HT1080 (cell line): ENCODE measurements around the gene MTMR12. TPM values are rescaled to one million over a fixed set of nuclear protein-coding genes. Genes with fewer than 3 reads are reported as not detected.
"Not testable (repeated sequence)": the region's sequence is repeated elsewhere in the genome, so short reads cannot be mapped to it uniquely, and the experiment has no call there.

Experiments used
- DNase-seq: peaks from one replicate; pipeline ENCODE4 v3.0.0-alpha.2; 2015; ENCODE audit warnings: low read depth
- total RNA-seq: library from RNA; depleted of rRNA; stranded (reverse); fragments of >200 nt; shearing (Covaris generic); gene quantifications from 2 replicates; pipeline ENCODE4 v1.2.3, GENCODE V29; 2014

Gene MTMR12
- total RNA-seq, 1 experiment from 2014 or later: 16.0 TPM

GRCh38 chr5:32233220-32233695, 79.5 kb downstream of the MTMR12 start:
- no peak for DNase-seq

GRCh38 chr5:32232441-32233219, 80.1 kb downstream of the MTMR12 start:
- peak; percentile 46 for DNase-seq

GRCh38 chr5:32231929-32232328, 80.8 kb downstream of the MTMR12 start:
- no peak for DNase-seq

- DNase-seq: no peak
Observed at GRCh38 chr5:32231241-32231640, 81.5 kb downstream of the MTMR12 start.

- DNase-seq: no peak
Observed at GRCh38 chr5:32230356-32231099, 82.2 kb downstream of the MTMR12 start.

GRCh38 chr5:32229586-32229985, 83.2 kb downstream of the MTMR12 start:
- no peak for DNase-seq

DNA sequence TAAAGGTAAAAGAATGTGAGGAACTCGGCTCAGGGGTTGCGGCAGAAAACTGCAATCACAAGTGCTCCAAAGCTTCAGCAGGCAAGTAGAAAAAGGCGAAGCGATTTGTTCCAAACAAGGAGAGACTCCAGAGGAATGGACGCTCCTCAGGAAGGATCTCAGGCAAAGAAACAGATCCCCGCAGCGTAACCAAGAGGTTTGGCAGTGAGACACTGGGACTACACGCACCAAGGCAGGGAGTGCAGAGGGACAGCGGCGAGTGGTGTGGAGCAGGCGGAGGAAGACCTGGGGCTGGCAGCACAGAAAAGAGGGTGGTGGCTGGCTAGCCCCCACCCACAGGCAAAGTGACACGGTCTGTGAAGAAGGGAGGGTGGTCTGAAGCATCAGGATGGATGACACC, 83.9 kb downstream of the MTMR12 start:
- no peak for DNase-seq

- no peak for DNase-seq
Observed at GRCh38 chr5:32225445-32225844, 87.3 kb downstream of the MTMR12 start.

DNA sequence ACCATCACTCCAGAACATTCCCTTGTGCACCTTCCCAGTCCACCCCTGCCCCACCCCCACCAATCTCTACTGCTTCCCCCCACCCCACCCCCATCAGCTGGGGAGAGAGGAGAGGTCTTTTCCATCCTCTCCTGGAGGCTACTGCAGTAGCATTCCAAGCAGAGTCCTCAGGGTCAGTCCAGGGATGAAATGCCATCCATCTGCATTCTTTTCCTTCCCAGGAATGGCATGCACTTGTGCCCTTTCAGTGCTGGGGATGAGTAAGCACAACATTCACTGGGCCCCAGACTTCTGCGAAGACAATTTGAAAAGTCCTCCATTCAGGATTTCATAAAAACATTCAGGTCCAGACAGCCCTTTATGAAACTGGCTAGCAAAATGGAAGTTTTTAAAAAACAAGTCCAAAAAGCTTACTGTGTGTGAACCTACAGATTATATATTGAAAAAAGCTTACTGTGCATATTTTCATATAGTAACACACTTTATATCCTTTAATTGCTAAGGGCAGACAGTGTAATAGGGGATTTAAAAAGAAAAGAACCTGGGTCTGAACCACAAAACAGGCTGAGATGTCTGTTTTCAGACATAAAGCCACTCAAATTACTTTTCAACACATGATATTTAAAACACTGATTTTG, 88.6 kb downstream of the MTMR12 start:
- peak; percentile 51 for DNase-seq

DNA sequence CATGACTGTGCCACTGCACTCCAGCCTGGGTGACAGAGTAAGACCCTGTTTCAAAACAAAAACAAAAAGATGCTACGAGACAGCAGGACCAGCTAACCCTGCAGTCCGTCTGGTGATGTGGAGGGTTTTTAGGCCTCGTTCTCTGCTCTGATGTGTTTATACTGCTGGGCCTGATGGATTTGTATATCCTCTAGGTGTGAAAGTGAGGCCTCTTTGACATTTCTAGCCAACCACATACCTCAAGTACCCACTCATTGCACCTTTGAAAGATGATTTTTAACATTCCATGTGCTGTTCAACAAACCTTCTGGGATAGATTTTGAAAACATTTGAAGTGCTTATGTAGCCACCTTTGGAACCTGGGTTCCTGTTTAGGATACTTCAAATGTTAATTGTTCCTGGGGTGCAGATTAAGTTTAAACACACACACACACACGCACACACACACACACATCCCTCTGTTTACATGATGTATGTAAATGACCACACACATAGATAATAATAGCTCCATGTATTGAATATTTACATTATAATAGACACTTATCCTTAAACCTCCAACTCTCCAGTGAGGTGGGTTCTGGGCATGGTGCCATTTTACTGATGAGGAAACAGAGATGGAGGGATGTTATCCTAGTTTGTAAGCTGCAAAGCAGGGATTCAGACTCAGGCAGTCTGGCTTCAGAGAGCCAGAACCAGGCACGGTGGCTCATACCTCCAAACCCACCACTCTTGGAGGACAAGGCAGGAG, 89.8 kb downstream of the MTMR12 start:
- DNase-seq: no peak

DNA sequence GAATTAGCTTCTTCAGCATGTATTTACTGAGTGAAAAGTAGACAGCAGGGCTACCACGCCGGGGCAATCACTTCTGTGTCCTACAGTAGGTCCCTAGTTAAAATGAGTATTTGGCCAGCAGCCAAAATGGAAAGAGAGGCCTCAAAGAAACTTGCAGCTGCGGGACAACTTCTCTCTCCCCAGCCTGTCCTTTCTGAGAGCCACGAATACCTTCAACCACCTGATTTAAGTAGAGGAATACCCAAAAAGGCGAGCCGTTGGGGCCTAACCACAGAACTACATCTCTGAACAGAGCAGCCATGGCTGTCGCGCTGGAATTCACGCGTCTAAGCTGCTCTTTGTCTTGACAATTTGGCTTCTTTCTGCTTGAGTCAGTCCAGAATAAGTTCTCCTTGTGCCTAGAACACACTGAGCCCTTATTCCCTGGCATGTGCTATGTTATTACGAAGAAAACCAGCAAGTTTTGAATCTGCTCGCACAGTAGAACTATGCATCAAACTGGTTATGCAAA, 94.8 kb downstream of the MTMR12 start:
- no peak for DNase-seq

DNA sequence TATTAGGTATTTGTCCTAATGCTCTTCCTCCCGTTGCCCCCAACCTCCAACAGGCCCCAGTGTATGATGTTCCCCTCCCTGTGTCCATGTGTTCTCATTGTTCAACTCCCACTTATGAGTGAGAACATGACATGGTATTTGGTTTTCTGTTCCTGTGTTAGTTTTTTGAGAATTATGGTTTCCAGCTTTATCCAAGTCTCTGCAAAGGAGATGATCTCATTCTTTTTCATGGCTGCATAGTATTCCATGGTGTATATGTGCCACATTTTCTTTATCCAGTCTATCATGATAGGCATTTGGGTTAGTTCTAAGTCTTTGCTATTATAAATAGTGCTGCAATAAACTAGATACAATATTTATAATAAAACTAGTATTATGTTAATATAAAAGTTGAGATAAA, 98.4 kb downstream of the MTMR12 start:
- not testable (repeated sequence) for DNase-seq

- DNase-seq: no peak
Observed at GRCh38 chr5:32210151-32210550, 102.6 kb downstream of the MTMR12 start.

DNA sequence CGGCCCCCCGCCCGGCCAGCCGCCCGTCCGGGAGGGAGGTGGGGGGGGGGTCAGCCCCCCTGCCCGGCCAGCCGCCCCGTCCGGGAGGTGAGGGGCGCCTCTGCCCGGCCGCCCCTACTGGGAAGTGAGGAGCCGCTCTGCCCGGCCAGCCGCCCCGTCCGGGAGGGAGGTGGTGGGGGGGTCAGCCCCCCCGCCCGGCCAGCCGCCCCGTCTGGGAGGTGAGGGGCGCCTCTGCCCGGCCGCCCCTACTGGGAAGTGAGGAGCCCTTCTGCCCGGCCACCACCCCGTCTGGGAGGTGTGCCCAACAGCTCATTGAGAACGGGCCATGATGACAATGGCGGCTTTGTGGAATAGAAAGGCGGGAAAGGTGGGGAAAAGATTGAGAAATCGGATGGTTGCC, 103.9 kb downstream of the MTMR12 start:
- DNase-seq: not testable (repeated sequence)

DNA sequence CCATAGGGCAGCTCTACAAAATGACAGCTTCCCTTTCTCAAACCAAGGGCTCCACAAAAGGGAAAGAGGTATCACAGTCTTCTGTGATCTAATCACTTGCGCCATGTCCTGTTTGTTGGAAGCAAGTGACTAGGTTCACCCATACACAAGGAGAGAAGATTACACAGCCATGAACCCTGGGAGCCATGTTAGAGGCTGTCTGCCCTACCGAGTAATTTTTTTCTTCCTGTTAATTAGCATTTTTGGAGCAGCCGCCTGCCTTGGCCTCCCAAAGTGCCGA, 105.4 kb downstream of the MTMR12 start:
- DNase-seq: no peak

GRCh38 chr5:32206509-32207354, 106.0 kb downstream of the MTMR12 start:
- DNase-seq: no peak

- DNase-seq: no peak
Observed at GRCh38 chr5:32206053-32206452, 106.7 kb downstream of the MTMR12 start.

GRCh38 chr5:32202394-32202793, 110.3 kb downstream of the MTMR12 start:
- DNase-seq: no peak

- DNase-seq: no peak
Observed at GRCh38 chr5:32201122-32201753, 111.5 kb downstream of the MTMR12 start.

DNA sequence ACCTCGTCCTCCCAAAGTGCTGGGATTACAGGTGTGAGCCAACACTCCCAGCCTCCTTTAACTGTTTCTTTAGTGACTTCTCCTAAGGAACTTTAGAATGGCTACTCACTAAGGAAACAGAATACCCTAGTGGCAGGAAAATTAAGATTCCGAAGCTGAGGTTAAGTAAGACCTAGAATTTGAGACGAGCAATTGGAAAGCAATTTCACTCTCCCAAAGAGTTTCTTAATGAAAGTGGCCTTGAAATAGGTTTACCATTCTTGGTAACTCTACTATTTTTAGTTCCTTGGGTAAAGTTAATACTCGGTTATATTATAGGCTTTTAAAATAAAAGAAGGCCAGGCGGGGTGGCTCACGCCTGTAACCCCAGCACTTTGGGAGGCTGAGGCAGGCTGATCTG, 115.7 kb downstream of the MTMR12 start:
- DNase-seq: no peak
